GM12878 (cell line): Measurements from ENCODE around the gene FAHD2A. TPM values are rescaled to one million over a fixed set of nuclear protein-coding genes. Genes with fewer than 3 reads are reported as not detected.
"Not testable (repeated sequence)": the region's sequence is repeated elsewhere in the genome, so short reads cannot be mapped to it uniquely, and the experiment has no call there.

Source experiments
- ATAC-seq: fragments of 200-7000 bp; cut with Tn5 transposase; 3 replicates; pipeline ENCODE4 v1.9.1; 2020; ENCODE audit warnings: mild to moderate bottlenecking, moderate library complexity
- BruUV-seq: library from RNA; stranded (reverse); fragments of 400-500 nt; replicated peaks from 2 replicates; lab custom pipeline; 2021; lab: Mats Ljungman, UMichigan
- CTCF ChIA-PET: fragments of 300-600 bp; sonication (Branson Sonifier 250); formaldehyde crosslinking; extraction: SDS; loops from one replicate; lab custom pipeline; 2021; ENCODE audit warnings: inconsistent platforms; lab: Yijun Ruan, JAX
- POLR2A ChIA-PET: fragments of 350-600 bp; formaldehyde crosslinking; extraction: SDS; loops from one replicate; lab custom pipeline; 2021; ENCODE audit warnings: inconsistent platforms; lab: Charles Lee
- RAD21 ChIA-PET: fragments of 300-600 bp; sonication (Branson Sonifier 250); formaldehyde crosslinking; loops from one replicate; lab custom pipeline; 2023; ENCODE audit warnings: antibody characterized with exemption; ENCODE audit not compliant: unreplicated experiment; lab: Charles Lee
- SMC1A ChIA-PET: fragments of 300-600 bp; sonication (Branson Sonifier 250); formaldehyde crosslinking; loops from one replicate; lab custom pipeline; 2023; ENCODE audit not compliant: unreplicated experiment, uncharacterized antibody; lab: Charles Lee
- DNase-seq: peaks from one replicate; pipeline ENCODE4 v3.0.0-alpha.2; 2011; ENCODE audit warnings: low read depth, low spot score
- FAIRE-seq: peaks from 3 replicates; lab custom pipeline; 2011; peaks lifted over from hg19 to GRCh38; lab: Jason Lieb, UNC
- H2AFZ ChIP-seq: 2 replicates; pipeline ENCODE4 v1.6.0; 2011; ENCODE audit warnings: low read depth, low read length, control low read depth; ENCODE audit not compliant: control insufficient read depth
- H3K27ac ChIP-seq: 2 replicates; pipeline ENCODE4 v1.5.1; 2011; ENCODE audit warnings: control low read depth; ENCODE audit not compliant: control insufficient read depth, insufficient read depth
- H3K27me3 ChIP-seq, 2 experiments: replicated peaks in 1 of 2; 2 replicates each; pipeline versions ENCODE4 v1.6.0 to v1.6.1; 2011; ENCODE audit warnings: low read length in 1 of 2; ENCODE audit not compliant: control insufficient read depth in 2 of 2, insufficient read depth in 2 of 2
- H3K36me3 ChIP-seq, 2 experiments: 2 replicates each; pipeline ENCODE4 v1.5.1; 2011; ENCODE audit warnings: low read length in 1 of 2; ENCODE audit not compliant: control insufficient read depth in 2 of 2, insufficient read depth in 2 of 2
- H3K4me1 ChIP-seq: 2 replicates; pipeline ENCODE4 v1.6.1; 2011; ENCODE audit warnings: mild to moderate bottlenecking, low read length, moderate library complexity, mixed read lengths; ENCODE audit not compliant: control insufficient read depth, insufficient read depth
- H3K4me2 ChIP-seq: 2 replicates; pipeline ENCODE4 v1.6.0; 2011; ENCODE audit warnings: control low read depth; ENCODE audit not compliant: control insufficient read depth, insufficient read depth
- H3K4me3 ChIP-seq: fragments of 200-600 bp; sonication (generic); 2 replicates; pipeline ENCODE4 v1.5.1; 2016
- H3K79me2 ChIP-seq: 2 replicates; pipeline ENCODE4 v1.6.0; 2011; ENCODE audit warnings: low read length; ENCODE audit not compliant: control insufficient read depth, insufficient read depth
- H3K9ac ChIP-seq: 2 replicates; pipeline ENCODE4 v1.8.0; 2011; ENCODE audit warnings: low read length, control low read depth, mixed read lengths; ENCODE audit not compliant: control insufficient read depth, insufficient read depth
- H3K9me3 ChIP-seq: replicated peaks from 3 replicates; pipeline ENCODE4 v1.5.1; 2011; ENCODE audit warnings: mild to moderate bottlenecking, low read length; ENCODE audit not compliant: control insufficient read depth, insufficient read depth
- H4K20me1 ChIP-seq: 2 replicates; pipeline ENCODE4 v1.6.0; 2011; ENCODE audit not compliant: control insufficient read depth, insufficient read depth
- LARP7 ChIP-seq: fragments of 450-650 bp; IDR thresholded peaks from 2 replicates; pipeline ENCODE4 v1.6.1; 2017; ENCODE audit warnings: mild to moderate bottlenecking
- ZZZ3 ChIP-seq: IDR thresholded peaks from 2 replicates; pipeline ENCODE4 v1.6.1; 2011; ENCODE audit warnings: low read depth; ENCODE audit not compliant: control insufficient read depth, insufficient read length
- whole genome bisulfite sequencing: methylation state at CpG from one replicate; pipeline ENCODE4 v1.1.6; 2016; ENCODE audit warnings: low lambda C conversion rate; ENCODE audit not compliant: insufficient replicate concordance, insufficient coverage; ENCODE audit errors: missing lambda C conversion rate; 5-methylcytosine and 5-hydroxymethylcytosine counted together
- in situ Hi-C: fragments of 300-500 bp; cut with MboI; formaldehyde crosslinking; loops from 9 replicates; pipeline ENCODE4 v1.14.3; 2018; ENCODE audit warnings: mixed read lengths
- intact Hi-C: fragments of 100-400 bp; cut with micrococcal nuclease; formaldehyde crosslinking; loops from one replicate; pipeline ENCODE4 v1.14.2; 2022; ENCODE audit not compliant: unreplicated experiment
- polyA plus RNA-seq, 11 experiments: library from polyadenylated mRNA; depleted of rRNA in 4 of 11; unstranded in 6 of 11; stranded (reverse) in 5 of 11; fragments of >200 nt; fragmentation: Nextera tagmentation in 4 of 11; fragmentation: Illumina TruSeq in 1 of 11; extraction: Ambion mirVana in 4 of 11; extraction: Trizol in 1 of 11; gene quantifications; 1 replicate in 1 of 11; 2 replicates in 10 of 11; pipeline versions ENCODE4 v1.2.1 to v1.2.3, GENCODE V29; 2011 to 2016; ENCODE audit warnings: inconsistent platforms in 2 of 11, missing spikeins in 2 of 11, low read depth in 1 of 11
- total RNA-seq, 4 experiments: library from RNA; depleted of rRNA in 3 of 4; stranded (reverse); fragments of >200 nt in 3 of 4; fragmentation: Illumina TruSeq in 1 of 4; extraction: Trizol in 1 of 4; gene quantifications; 2 replicates each; pipeline versions ENCODE4 v1.2.1 to v1.2.3, GENCODE V29; 2013 to 2021
- TF ChIP-seq, protein P1 (sequence below): fragments of 450-650 bp; IDR thresholded peaks from 2 replicates; pipeline ENCODE4 v1.6.1; 2016; ENCODE audit warnings: mild to moderate bottlenecking, moderate library complexity, borderline replicate concordance

Gene FAHD2A
- total and polyA plus RNA-seq, 10 of the 15 experiments (the other 5 are each of a cell fraction or from before 2014, with no cell fraction given), result 11.2 to 38.2 (median 25.1) TPM

DNA sequence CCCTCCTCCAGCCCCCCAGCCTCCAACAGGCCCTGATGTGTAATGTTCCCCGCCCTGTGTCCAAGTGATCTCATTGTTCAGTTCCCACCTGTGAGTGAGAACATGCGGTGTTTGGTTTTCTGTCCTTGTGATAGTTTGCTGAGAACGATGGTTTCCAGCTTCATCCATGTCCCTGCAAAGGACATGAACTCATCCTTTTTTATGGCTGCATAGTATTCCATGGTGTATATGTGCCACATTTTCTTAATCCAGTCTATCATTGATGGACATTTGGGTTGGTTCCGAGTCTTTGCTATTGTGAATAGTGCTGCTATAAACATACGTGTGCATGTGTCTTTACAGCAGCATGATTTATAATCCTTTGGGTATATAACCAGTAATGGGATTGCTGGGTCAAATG lies 47.0 kb upstream of the FAHD2A start:
- FAIRE-seq, H3K4me3 ChIP-seq, POLR2A ChIA-PET, RAD21 ChIA-PET, H3K4me1 ChIP-seq, SMC1A ChIA-PET, H2AFZ ChIP-seq, BruUV-seq, H4K20me1 ChIP-seq, H3K27ac ChIP-seq, H3K4me2 ChIP-seq, H3K36me3 ChIP-seq, H3K27me3 ChIP-seq, DNase-seq, intact Hi-C loops, H3K79me2 ChIP-seq, H3K9ac ChIP-seq, in situ Hi-C loops, ATAC-seq, H3K9me3 ChIP-seq: not testable (repeated sequence)
- WGBS, result 49% methylated on average over 4 of the region's 5 CpGs
- CTCF ChIA-PET, result interaction anchor here (1.1 kb wide), 1 partner anchor 10 kb away, joined by 4 read pairs; no protein-coding TSS in a partner anchor

DNA sequence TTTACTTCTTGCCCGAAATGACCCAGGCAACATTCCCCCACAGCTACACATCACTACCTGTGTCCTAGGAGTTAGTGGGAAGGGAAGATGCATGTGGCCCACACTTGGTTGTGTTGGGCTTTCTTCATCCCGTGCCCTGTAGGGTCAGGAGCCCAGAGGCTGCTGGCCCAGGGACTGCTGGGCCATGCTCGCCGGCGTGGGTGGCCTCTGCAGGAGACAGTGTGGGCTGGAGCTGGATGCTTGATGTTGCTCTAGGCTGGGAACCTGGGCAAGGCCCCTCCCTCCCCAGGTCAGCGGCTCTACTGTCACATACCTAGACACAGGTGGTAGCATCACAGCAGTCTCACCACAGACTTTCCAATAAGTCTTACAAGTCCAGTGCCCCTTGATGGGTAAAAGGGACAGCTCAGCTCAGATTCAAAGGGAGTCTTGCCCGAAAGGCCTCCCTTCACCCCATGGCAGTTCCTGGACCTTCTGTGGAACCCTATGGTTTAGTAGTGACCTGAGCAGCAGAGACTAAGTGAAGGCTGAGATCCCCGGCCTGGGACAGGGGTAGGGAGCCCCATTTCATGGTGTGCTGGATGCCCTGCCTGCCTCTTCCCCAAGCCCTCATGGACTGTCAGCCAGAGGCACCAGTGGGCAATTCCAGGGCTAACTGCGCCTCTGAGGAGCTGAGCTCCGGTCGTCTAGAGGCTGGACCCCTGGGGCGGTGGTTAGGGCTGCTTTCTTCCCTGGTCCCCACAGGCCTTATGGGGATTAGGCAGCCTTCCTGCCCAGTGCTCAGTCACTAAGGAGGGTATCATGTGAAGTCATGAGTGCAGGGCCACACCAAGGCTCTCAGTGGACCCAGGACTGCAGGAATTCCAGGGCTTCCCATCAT lies 45.4 kb upstream of the FAHD2A start:
- Histone ChIP-seq H3K9ac (no peak overlapping the region), H3K4me2 (no peak overlapping the region), H3K4me1 (no peaks in the 10 kb centered on the region), H3K27me3 (no peaks in the 10 kb centered on the region; a peak in 2 of 4 replicates), H4K20me1 (no peaks in the 10 kb centered on the region), H3K27ac (no peak overlapping the region), H3K79me2 (no peaks in the 10 kb centered on the region), H3K4me3 (no peak overlapping the region), H3K9me3 (no peaks in the 10 kb centered on the region), H3K36me3 (no peaks in the 10 kb centered on the region), H2AFZ (no peak overlapping the region)
- ChIA-PET CTCF (no interaction called here), RAD21 (no interaction called here), SMC1A (no interaction called here), POLR2A (no interaction called here)
- no TSS peak for BruUV-seq
- ATAC-seq, result no peak
- WGBS, result 46% methylated on average over 12 of the region's 12 CpGs
- TF ChIP-seq, protein P1, sequence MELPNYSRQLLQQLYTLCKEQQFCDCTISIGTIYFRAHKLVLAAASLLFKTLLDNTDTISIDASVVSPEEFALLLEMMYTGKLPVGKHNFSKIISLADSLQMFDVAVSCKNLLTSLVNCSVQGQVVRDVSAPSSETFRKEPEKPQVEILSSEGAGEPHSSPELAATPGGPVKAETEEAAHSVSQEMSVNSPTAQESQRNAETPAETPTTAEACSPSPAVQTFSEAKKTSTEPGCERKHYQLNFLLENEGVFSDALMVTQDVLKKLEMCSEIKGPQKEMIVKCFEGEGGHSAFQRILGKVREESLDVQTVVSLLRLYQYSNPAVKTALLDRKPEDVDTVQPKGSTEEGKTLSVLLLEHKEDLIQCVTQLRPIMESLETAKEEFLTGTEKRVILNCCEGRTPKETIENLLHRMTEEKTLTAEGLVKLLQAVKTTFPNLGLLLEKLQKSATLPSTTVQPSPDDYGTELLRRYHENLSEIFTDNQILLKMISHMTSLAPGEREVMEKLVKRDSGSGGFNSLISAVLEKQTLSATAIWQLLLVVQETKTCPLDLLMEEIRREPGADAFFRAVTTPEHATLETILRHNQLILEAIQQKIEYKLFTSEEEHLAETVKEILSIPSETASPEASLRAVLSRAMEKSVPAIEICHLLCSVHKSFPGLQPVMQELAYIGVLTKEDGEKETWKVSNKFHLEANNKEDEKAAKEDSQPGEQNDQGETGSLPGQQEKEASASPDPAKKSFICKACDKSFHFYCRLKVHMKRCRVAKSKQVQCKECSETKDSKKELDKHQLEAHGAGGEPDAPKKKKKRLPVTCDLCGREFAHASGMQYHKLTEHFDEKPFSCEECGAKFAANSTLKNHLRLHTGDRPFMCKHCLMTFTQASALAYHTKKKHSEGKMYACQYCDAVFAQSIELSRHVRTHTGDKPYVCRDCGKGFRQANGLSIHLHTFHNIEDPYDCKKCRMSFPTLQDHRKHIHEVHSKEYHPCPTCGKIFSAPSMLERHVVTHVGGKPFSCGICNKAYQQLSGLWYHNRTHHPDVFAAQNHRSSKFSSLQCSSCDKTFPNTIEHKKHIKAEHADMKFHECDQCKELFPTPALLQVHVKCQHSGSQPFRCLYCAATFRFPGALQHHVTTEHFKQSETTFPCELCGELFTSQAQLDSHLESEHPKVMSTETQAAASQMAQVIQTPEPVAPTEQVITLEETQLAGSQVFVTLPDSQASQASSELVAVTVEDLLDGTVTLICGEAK, result no peak
- TF ChIP-seq LARP7 (no peak), ZZZ3 (no peak)
- FAIRE-seq, result no peak
- intact Hi-C loops (no loop called here), in situ Hi-C loops (no loop called here)
- no peak for DNase-seq
